Smooth muscle cell (in vitro differentiated cells): Measurements from ENCODE around the gene OR10Z1. TPM values are rescaled to one million over a fixed set of nuclear protein-coding genes. Genes with fewer than 3 reads are reported as not detected.

Source experiments
- DNase-seq: peaks from one replicate; lab custom pipeline; 2025; ENCODE audit not compliant: unreplicated experiment; lab: John Stamatoyannopoulos, UW
- H2AFZ ChIP-seq: fragments of 200-600 bp; sonication (generic); 2 replicates; pipeline ENCODE4 v1.6.0; 2016; ENCODE audit warnings: antibody characterized with exemption, low read depth, mild to moderate bottlenecking
- H3F3A ChIP-seq: fragments of 200-600 bp; sonication (generic); 2 replicates; pipeline ENCODE4 v1.6.0; 2017; ENCODE audit warnings: antibody characterized with exemption, low read depth
- H3K27ac ChIP-seq: fragments of 200-600 bp; sonication (generic); 2 replicates; pipeline ENCODE4 v1.5.1; 2016; ENCODE audit warnings: low read depth, mild to moderate bottlenecking
- H3K27me3 ChIP-seq: fragments of 200-600 bp; sonication (generic); 2 replicates; pipeline ENCODE4 v1.6.1; 2016; ENCODE audit warnings: low read depth, mild to moderate bottlenecking
- H3K36me3 ChIP-seq: fragments of 200-600 bp; sonication (generic); 2 replicates; pipeline ENCODE4 v1.5.1; 2016; ENCODE audit warnings: low read depth
- H3K4me1 ChIP-seq: fragments of 200-600 bp; sonication (generic); 2 replicates; pipeline ENCODE4 v1.5.1; 2016; ENCODE audit warnings: low read depth
- H3K4me2 ChIP-seq: fragments of 200-600 bp; sonication (generic); 2 replicates; pipeline ENCODE4 v1.6.0; 2016; ENCODE audit warnings: mild to moderate bottlenecking
- H3K4me3 ChIP-seq: fragments of 200-600 bp; sonication (generic); 2 replicates; pipeline ENCODE4 v1.5.1; 2016; ENCODE audit warnings: mild to moderate bottlenecking
- H3K79me2 ChIP-seq: fragments of 200-600 bp; sonication (generic); 2 replicates; pipeline ENCODE4 v1.6.0; 2016; ENCODE audit warnings: low read depth, mild to moderate bottlenecking
- H3K9ac ChIP-seq: fragments of 200-600 bp; sonication (generic); 2 replicates; pipeline ENCODE4 v1.6.0; 2016; ENCODE audit warnings: low read depth
- H3K9me3 ChIP-seq: fragments of 200-600 bp; sonication (generic); replicated peaks from 2 replicates; pipeline ENCODE4 v1.5.1; 2016; ENCODE audit warnings: low read depth
- H4K20me1 ChIP-seq: fragments of 200-600 bp; sonication (generic); 2 replicates; pipeline ENCODE4 v1.6.0; 2016; ENCODE audit warnings: low read depth
- CTCF ChIP-seq: fragments of 200-600 bp; sonication (generic); IDR thresholded peaks from 2 replicates; pipeline ENCODE4 v1.5.1; 2017; ENCODE audit warnings: borderline replicate concordance, mild to moderate bottlenecking, antibody characterized with exemption; ENCODE audit not compliant: insufficient read depth, poor library complexity, severe bottlenecking
- WGBS: methylation state at CpG from one replicate; pipeline ENCODE4 v1.1.7; 2016; ENCODE audit warnings: low lambda C conversion rate; 5-methylcytosine and 5-hydroxymethylcytosine counted together
- polyA plus RNA-seq: library from polyadenylated mRNA; unstranded; fragments of >200 nt; fragmentation: Nextera tagmentation; extraction: Ambion mirVana; gene quantifications from 2 replicates; pipeline ENCODE4 v1.2.1, GENCODE V29; 2016
- total RNA-seq: library from RNA; depleted of rRNA; stranded (reverse); fragments of >200 nt; gene quantifications from 2 replicates; pipeline ENCODE4 v1.2.3, GENCODE V29; 2014

Gene OR10Z1
- total and polyA plus RNA-seq, 2 experiments from 2014 or later = not detected

DNA sequence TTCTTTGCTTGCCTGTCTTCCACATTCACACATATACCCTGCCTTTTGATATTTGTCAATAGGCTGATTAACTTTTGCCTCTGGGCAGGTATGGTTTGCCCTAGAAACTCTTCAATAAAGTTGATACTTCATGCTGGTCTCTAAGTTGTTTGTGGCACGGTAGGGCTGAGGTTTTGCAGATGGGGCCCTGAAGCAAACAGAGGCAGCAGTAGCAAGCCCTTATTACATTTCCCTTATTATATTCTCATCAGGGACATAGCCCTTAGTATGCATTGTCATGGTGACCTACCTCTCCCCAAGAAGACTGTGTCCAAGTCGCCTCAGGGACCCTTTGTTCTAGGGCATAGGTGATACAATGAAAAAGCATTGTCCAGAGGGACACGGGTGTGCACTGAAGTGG lies 34.6 kb upstream of the OR10Z1 start, which contains the start of gene OR6P1:
Gene OR6P1, minus strand, starts transcription at position 101 of the 400 bp plus-strand sequence. CDS start 6,976 bp downstream, outside the sequence.
- 87% methylated on average over 3 of the region's 3 CpGs for WGBS
- TF ChIP-seq CTCF = no peak
- Histone ChIP-seq H3K4me3 (no peak within 1 kb of the TSS), H4K20me1 (no peaks in the 10 kb centered on the region), H2AFZ (no peak within 1 kb of the TSS), H3K36me3 (no peaks in the 10 kb centered on the region), H3K9ac (no peak within 1 kb of the TSS), H3K4me2 (no peak within 1 kb of the TSS), H3K9me3 (no peaks in the 10 kb centered on the region), H3K4me1 (no peaks in the 10 kb centered on the region), H3K27me3 (no peaks in the 10 kb centered on the region), H3F3A (no peaks in the 10 kb centered on the region), H3K27ac (no peak within 1 kb of the TSS), H3K79me2 (no peaks in the 10 kb centered on the region)
- no peak for DNase-seq

GRCh38 chr1:158572226-158572625 lies 32.8 kb upstream of the OR10Z1 start:
- Histone ChIP-seq H3K79me2 (no peaks in the 10 kb centered on the region), H3F3A (no peaks in the 10 kb centered on the region), H4K20me1 (no peaks in the 10 kb centered on the region), H3K4me1 (no peaks in the 10 kb centered on the region), H3K4me3 (no peak overlapping the region), H2AFZ (no peak overlapping the region), H3K27ac (no peak overlapping the region), H3K27me3 (no peaks in the 10 kb centered on the region), H3K9me3 (no peaks in the 10 kb centered on the region), H3K36me3 (no peaks in the 10 kb centered on the region), H3K9ac (no peak overlapping the region), H3K4me2 (no peak overlapping the region)
- no peak for DNase-seq
- WGBS = 97% methylated on average over 1 of the region's 1 CpG
- TF ChIP-seq CTCF = no peak

DNA sequence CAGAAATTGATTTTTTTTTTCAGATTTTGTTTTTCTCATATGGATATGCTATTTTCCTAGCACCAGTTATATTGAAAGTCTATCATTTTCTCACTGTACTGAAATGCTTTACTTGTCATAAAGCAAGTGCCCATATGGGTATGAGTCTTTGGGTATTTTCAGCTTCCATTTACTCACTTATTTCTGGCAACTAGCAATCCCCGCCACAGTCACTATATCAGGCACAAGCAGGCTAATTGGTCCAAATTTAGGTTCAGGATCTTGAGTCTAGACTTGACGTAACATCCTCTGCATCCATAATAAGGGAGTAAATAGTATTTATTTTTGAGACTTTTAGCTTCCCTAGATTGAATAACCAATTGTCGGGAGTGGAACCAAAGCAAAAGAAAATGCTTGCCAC lies 27.5 kb upstream of the OR10Z1 start:
- H2AFZ ChIP-seq = no peak overlapping the region
- H3K4me1 ChIP-seq = no peaks in the 10 kb centered on the region
- DNase-seq = no peak
- H3K4me3 ChIP-seq = no peak overlapping the region
- H3K27ac ChIP-seq = no peak overlapping the region
- H3K9ac ChIP-seq = no peak overlapping the region
- H3K27me3 ChIP-seq = no peaks in the 10 kb centered on the region
- no peak for TF ChIP-seq CTCF
- H3F3A ChIP-seq = no peaks in the 10 kb centered on the region
- no peaks in the 10 kb centered on the region for H4K20me1 ChIP-seq
- no peaks in the 10 kb centered on the region for H3K36me3 ChIP-seq
- H3K4me2 ChIP-seq = no peak overlapping the region
- H3K79me2 ChIP-seq = no peaks in the 10 kb centered on the region
- H3K9me3 ChIP-seq = no peaks in the 10 kb centered on the region
- 91% methylated on average over 3 of the region's 3 CpGs for WGBS

GRCh38 chr1:158579733-158580132 lies 25.3 kb upstream of the OR10Z1 start, which contains the start of gene OR10X1:
Gene OR10X1 (minus strand): TSS chr1:158579899. CDS start chr1:158579899, 0 bp downstream.
- Histone ChIP-seq H3F3A (no peaks in the 10 kb centered on the region), H3K79me2 (no peaks in the 10 kb centered on the region), H3K36me3 (no peaks in the 10 kb centered on the region), H4K20me1 (no peaks in the 10 kb centered on the region), H3K27me3 (no peaks in the 10 kb centered on the region), H3K9ac (no peak within 1 kb of the TSS), H3K9me3 (no peaks in the 10 kb centered on the region), H3K4me3 (no peak within 1 kb of the TSS), H3K27ac (no peak within 1 kb of the TSS), H3K4me2 (no peak within 1 kb of the TSS), H2AFZ (no peak within 1 kb of the TSS), H3K4me1 (peaks cover 7% of the 10 kb centered on the region)
- DNase-seq = no peak
- 68% methylated on average over 1 of the region's 1 CpG for WGBS
- no peak for TF ChIP-seq CTCF
